T-helper 1 cell treated with Interleukin-12 subunit alpha and Interleukin-12 subunit beta and Interleukin-4 antibody, amounts not matched to agents 30 μg/mL and 1 μg/mL, for 36 hours (primary cell): ENCODE data around the gene ALDH3A2.

Source experiments
- H3K27ac Mint-ChIP-seq: one replicate; pipeline ENCODE4 v1.8.0; 2021; ENCODE audit warnings: mild to moderate bottlenecking, mixed read lengths
- H3K27me3 Mint-ChIP-seq: one replicate; pipeline ENCODE4 v1.8.0; 2021; ENCODE audit warnings: low read depth, mixed read lengths
- H3K36me3 Mint-ChIP-seq: one replicate; pipeline ENCODE4 v1.8.0; 2021; ENCODE audit warnings: low read depth, mixed read lengths
- H3K4me1 Mint-ChIP-seq: one replicate; pipeline ENCODE4 v1.8.0; 2021; ENCODE audit warnings: low read depth, mixed read lengths
- H3K4me3 Mint-ChIP-seq: one replicate; pipeline ENCODE4 v1.8.0; 2021; ENCODE audit warnings: mild to moderate bottlenecking, moderate library complexity, mixed read lengths
- H3K9me3 Mint-ChIP-seq: one replicate; pipeline ENCODE4 v1.8.0; 2021; ENCODE audit warnings: mixed read lengths

ALDH3A2 gene

GRCh38 chr17:19648475-19649273, at the start of gene ALDH3A2:
ALDH3A2 (plus strand) TSS chr17:19648751; CDS start chr17:19648972, 221 bp downstream.
- Mint-ChIP-seq H3K27ac (peak within 1 kb of the TSS; percentile 91), H3K27me3 (peaks cover 9% of the 10 kb centered on the region), H3K9me3 (no peaks in the 10 kb centered on the region), H3K4me1 (peaks cover 34% of the 10 kb centered on the region), H3K36me3 (peaks cover 5% of the 10 kb centered on the region), H3K4me3 (peak within 1 kb of the TSS; percentile 92)

DNA sequence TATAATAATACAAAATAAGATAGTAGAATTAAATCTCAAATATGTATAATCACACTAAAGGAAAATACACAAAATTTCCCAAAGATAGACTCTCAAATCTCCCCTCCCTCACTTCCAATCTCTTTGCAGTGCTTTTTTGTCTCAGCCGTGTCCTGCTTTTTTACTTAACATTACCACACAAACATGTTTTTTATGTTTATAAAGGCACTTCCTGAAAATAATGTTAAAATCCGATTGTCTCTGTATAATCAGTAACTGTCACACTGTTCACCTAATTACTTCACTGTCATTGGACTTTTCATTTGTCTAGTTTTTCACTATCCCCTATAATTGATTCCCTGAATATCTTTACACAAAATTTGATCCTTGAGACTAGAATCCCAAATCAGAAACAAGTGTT, 38.2 kb upstream of the ALDH3A2 start:
- H3K36me3 Mint-ChIP-seq: no peaks in the 10 kb centered on the region
- H3K9me3 Mint-ChIP-seq: no peaks in the 10 kb centered on the region
- no peak overlapping the region for H3K4me3 Mint-ChIP-seq
- H3K27me3 Mint-ChIP-seq: no peaks in the 10 kb centered on the region
- H3K4me1 Mint-ChIP-seq: peaks cover 4% of the 10 kb centered on the region
- H3K27ac Mint-ChIP-seq: no peak overlapping the region

- Mint-ChIP-seq H3K36me3 (no peaks in the 10 kb centered on the region), H3K4me3 (no peak overlapping the region), H3K27ac (no peak overlapping the region), H3K27me3 (no peaks in the 10 kb centered on the region), H3K9me3 (no peaks in the 10 kb centered on the region), H3K4me1 (peaks cover 4% of the 10 kb centered on the region)
Observed at GRCh38 chr17:19610879-19611278, 37.7 kb upstream of the ALDH3A2 start.

GRCh38 chr17:19613979-19614378, 34.6 kb upstream of the ALDH3A2 start:
- H3K36me3 Mint-ChIP-seq: peaks cover 2% of the 10 kb centered on the region
- H3K4me1 Mint-ChIP-seq: peaks cover 4% of the 10 kb centered on the region
- no peak overlapping the region for H3K27ac Mint-ChIP-seq
- peaks cover 18% of the 10 kb centered on the region for H3K9me3 Mint-ChIP-seq
- H3K27me3 Mint-ChIP-seq: peaks cover 3% of the 10 kb centered on the region
- H3K4me3 Mint-ChIP-seq: no peak overlapping the region

- Mint-ChIP-seq H3K4me1 (peaks cover 4% of the 10 kb centered on the region), H3K27me3 (peaks cover 3% of the 10 kb centered on the region), H3K36me3 (peaks cover 3% of the 10 kb centered on the region), H3K27ac (no peak overlapping the region), H3K4me3 (no peak overlapping the region), H3K9me3 (peaks cover 27% of the 10 kb centered on the region)
Observed at GRCh38 chr17:19614900-19615299, 33.7 kb upstream of the ALDH3A2 start.

GRCh38 chr17:19618015-19618414, 30.5 kb upstream of the ALDH3A2 start:
- Mint-ChIP-seq H3K27ac (no peak overlapping the region), H3K4me1 (peaks cover 4% of the 10 kb centered on the region), H3K36me3 (peaks cover 5% of the 10 kb centered on the region), H3K9me3 (peaks cover 29% of the 10 kb centered on the region), H3K4me3 (no peak overlapping the region), H3K27me3 (peaks cover 7% of the 10 kb centered on the region)

DNA sequence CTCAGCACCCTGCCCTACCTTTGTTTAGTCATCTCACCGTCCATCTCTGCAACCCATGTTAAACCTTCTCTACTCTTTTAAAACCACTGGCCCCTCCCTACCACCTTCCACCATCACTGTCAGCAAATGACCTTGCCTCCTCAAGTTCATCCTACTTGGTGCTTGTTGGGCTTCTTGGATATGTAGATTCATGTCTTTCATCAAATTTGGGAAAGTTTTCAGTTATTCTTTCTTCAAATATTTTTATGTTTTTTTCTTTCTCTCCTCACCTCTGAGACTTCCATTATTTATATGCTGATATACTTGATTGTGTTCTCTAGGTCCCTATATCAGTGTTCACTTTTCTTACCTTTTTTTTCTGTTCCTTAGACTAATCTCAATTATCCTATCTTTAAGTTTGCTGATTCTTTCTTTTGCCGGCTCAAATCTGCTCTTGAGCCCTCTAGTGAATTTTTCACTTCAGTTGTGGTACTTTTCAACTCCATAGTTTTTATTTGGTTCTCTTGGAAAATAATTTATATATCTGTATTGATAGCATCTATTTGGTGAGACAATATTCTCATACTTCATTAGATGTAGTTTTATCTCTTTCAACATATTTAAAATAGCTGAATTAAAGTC, 28.7 kb upstream of the ALDH3A2 start:
- H3K27me3 Mint-ChIP-seq: peaks cover 9% of the 10 kb centered on the region
- no peak overlapping the region for H3K4me3 Mint-ChIP-seq
- H3K27ac Mint-ChIP-seq: no peak overlapping the region
- H3K4me1 Mint-ChIP-seq: no peaks in the 10 kb centered on the region
- peaks cover 5% of the 10 kb centered on the region for H3K36me3 Mint-ChIP-seq
- peaks cover 29% of the 10 kb centered on the region for H3K9me3 Mint-ChIP-seq

GRCh38 chr17:19621697-19622096, 26.9 kb upstream of the ALDH3A2 start:
- H3K27ac Mint-ChIP-seq: no peak overlapping the region
- no peak overlapping the region for H3K4me3 Mint-ChIP-seq
- no peaks in the 10 kb centered on the region for H3K4me1 Mint-ChIP-seq
- peaks cover 28% of the 10 kb centered on the region for H3K9me3 Mint-ChIP-seq
- H3K36me3 Mint-ChIP-seq: peaks cover 5% of the 10 kb centered on the region
- H3K27me3 Mint-ChIP-seq: peaks cover 9% of the 10 kb centered on the region

- Mint-ChIP-seq H3K27me3 (peaks cover 11% of the 10 kb centered on the region), H3K4me3 (no peak overlapping the region), H3K4me1 (no peaks in the 10 kb centered on the region), H3K36me3 (no peaks in the 10 kb centered on the region), H3K27ac (no peak overlapping the region), H3K9me3 (no peaks in the 10 kb centered on the region)
Observed at GRCh38 chr17:19626079-19626478, 22.5 kb upstream of the ALDH3A2 start.

- Mint-ChIP-seq H3K27me3 (peaks cover 24% of the 10 kb centered on the region), H3K4me1 (no peaks in the 10 kb centered on the region), H3K36me3 (no peaks in the 10 kb centered on the region), H3K27ac (no peak overlapping the region), H3K9me3 (no peaks in the 10 kb centered on the region), H3K4me3 (no peak overlapping the region)
Observed at GRCh38 chr17:19629449-19629848, 19.1 kb upstream of the ALDH3A2 start.

- Mint-ChIP-seq H3K27me3 (peaks cover 25% of the 10 kb centered on the region), H3K27ac (no peak overlapping the region), H3K9me3 (no peaks in the 10 kb centered on the region), H3K4me1 (no peaks in the 10 kb centered on the region), H3K4me3 (no peak overlapping the region), H3K36me3 (no peaks in the 10 kb centered on the region)
Observed at GRCh38 chr17:19630035-19630434, 18.5 kb upstream of the ALDH3A2 start.

DNA sequence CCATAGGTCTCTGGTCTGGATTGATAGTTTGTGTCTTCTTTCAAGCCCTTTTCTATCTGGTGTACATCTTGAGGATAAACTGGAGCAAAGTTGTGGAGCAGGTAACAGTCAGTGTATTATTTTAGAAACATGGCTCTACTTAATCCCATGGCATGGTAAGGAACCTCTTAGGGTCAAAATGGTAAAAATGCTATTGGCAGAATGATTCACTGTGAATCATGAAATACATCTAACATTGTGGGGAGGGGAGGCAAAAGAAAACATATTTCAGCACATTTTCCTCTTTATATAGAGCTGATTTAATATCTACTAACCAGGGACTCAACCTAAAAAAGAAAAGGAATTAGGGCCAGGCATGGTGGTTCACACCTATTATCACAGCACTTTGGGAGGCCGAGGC, 17.9 kb upstream of the ALDH3A2 start:
- Mint-ChIP-seq H3K9me3 (no peaks in the 10 kb centered on the region), H3K4me3 (no peak overlapping the region), H3K27me3 (peaks cover 26% of the 10 kb centered on the region), H3K36me3 (no peaks in the 10 kb centered on the region), H3K27ac (no peak overlapping the region), H3K4me1 (no peaks in the 10 kb centered on the region)

DNA sequence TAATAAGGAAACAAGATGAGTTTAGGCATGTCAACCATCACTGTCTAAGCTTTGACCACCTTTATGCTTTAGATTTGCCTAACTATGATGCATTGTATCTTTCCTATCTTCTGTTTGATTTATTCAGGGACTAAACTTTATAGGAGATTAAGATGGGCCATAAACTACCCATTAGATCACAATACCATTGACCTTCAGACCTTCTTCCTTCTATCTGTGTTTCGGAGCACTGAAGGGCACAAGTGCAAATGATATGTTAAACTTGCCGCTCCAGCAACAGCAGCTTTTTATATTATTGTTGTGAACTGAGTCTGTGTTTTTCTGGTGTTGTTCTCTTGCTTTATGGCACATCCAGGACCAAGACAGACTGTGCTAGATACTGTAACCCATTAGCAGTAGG, 16.6 kb upstream of the ALDH3A2 start:
- Mint-ChIP-seq H3K4me1 (no peaks in the 10 kb centered on the region), H3K27ac (no peak overlapping the region), H3K36me3 (no peaks in the 10 kb centered on the region), H3K27me3 (peaks cover 27% of the 10 kb centered on the region), H3K4me3 (no peak overlapping the region), H3K9me3 (no peaks in the 10 kb centered on the region)

- Mint-ChIP-seq H3K27me3 (peaks cover 49% of the 10 kb centered on the region), H3K36me3 (no peaks in the 10 kb centered on the region), H3K27ac (no peak overlapping the region), H3K4me1 (peaks cover 8% of the 10 kb centered on the region), H3K4me3 (no peak overlapping the region), H3K9me3 (no peaks in the 10 kb centered on the region)
Observed at GRCh38 chr17:19641687-19642372, 6.7 kb upstream of the ALDH3A2 start.
